SK-N-SH treated with all-trans-retinoic acid at 6 μM for 48 hours (cell line): ENCODE measurements around the gene SDK1.
"Not testable (repeated sequence)": the region's sequence is repeated elsewhere in the genome, so short reads cannot be mapped to it uniquely, and the experiment has no call there.

ENCODE experiments used
- ARNTL ChIP-seq: fragments of 450-650 bp; formaldehyde crosslinking; IDR thresholded peaks from 2 replicates; pipeline ENCODE4 v1.5.0; 2020; ENCODE audit warnings: low read depth, mild to moderate bottlenecking, moderate library complexity, borderline replicate concordance
- RARB ChIP-seq: fragments of 250-450 bp; sonication (Bioruptor Pico); IDR thresholded peaks from 2 replicates; pipeline ENCODE4 v1.8.0; 2021; ENCODE audit warnings: mild to moderate bottlenecking, moderate library complexity
- TCF4 ChIP-seq: fragments of 250-450 bp; sonication (Bioruptor Pico); IDR thresholded peaks from 2 replicates; pipeline ENCODE4 v1.8.0; 2021; ENCODE audit warnings: mild to moderate bottlenecking, moderate library complexity, borderline replicate concordance
- TSHZ2 ChIP-seq: fragments of 250-450 bp; sonication (Bioruptor Pico); IDR thresholded peaks from 2 replicates; pipeline ENCODE4 v1.5.0; 2020; ENCODE audit warnings: mild to moderate bottlenecking, moderate library complexity
- ZFP30 ChIP-seq: fragments of 450-650 bp; formaldehyde crosslinking; IDR thresholded peaks from 2 replicates; pipeline ENCODE4 v1.5.0; 2022; ENCODE audit warnings: mild to moderate bottlenecking, moderate library complexity

- TF ChIP-seq ZFP30, ARNTL, TCF4, RARB, TSHZ2 (CRISPR knock-in tag): not testable (repeated sequence)
Observed at GRCh38 chr7:4217126-4217660, 916.1 kb downstream of the SDK1 start.
